Right atrium auricular region (tissue), 2 donors: ENCODE data around the gene VAT1L. TPM values are rescaled to one million over a fixed set of nuclear protein-coding genes. Genes with fewer than 3 reads are reported as not detected.

ENCODE experiments used
- DNase-seq: peaks from one replicate; pipeline ENCODE4 v3.0.0-alpha.2; 2019; ENCODE audit warnings: low spot score
- H3K27ac ChIP-seq, 2 donors: fragments of 200-600 bp; sonication (generic); 1 replicate in 1 of 2; 2 replicates in 1 of 2; pipeline ENCODE4 v1.5.1; 2016 to 2019
- H3K27me3 ChIP-seq, 2 donors: fragments of 200-600 bp; sonication (generic); one replicate each; pipeline versions ENCODE4 v1.5.1 to v1.6.0; 2017 to 2019
- H3K36me3 ChIP-seq: fragments of 200-600 bp; sonication (generic); one replicate; pipeline ENCODE4 v1.5.1; 2016
- H3K4me1 ChIP-seq, 2 donors: fragments of 200-600 bp; sonication (generic); one replicate each; pipeline versions ENCODE4 v1.5.1 to v1.6.0; 2017 to 2019
- H3K4me3 ChIP-seq, 2 donors: fragments of 200-600 bp; sonication (generic); 1 replicate in 1 of 2; 2 replicates in 1 of 2; pipeline ENCODE4 v1.5.1; 2017 to 2019; ENCODE audit warnings: mild to moderate bottlenecking in 1 of 2, moderate library complexity in 1 of 2
- H3K9me3 ChIP-seq, 2 donors: fragments of 200-600 bp; sonication (generic); one replicate each; pipeline ENCODE4 v1.5.1; 2019
- total RNA-seq, 2 donors: library from RNA; depleted of rRNA; stranded (reverse); fragments of >200 nt; gene quantifications; one replicate each; pipeline ENCODE4 v1.1.0, GENCODE V29; 2016
- TF ChIP-seq, protein P1 (sequence below), 2 donors: fragments of 200-600 bp; sonication (generic); IDR thresholded peaks; one replicate each; pipeline ENCODE4 v1.5.1; 2019; ENCODE audit warnings: antibody characterized with exemption in 2 of 2

Gene VAT1L
- total RNA-seq, 2 donors from 2014 or later = 10.3 to 20.6 TPM

DNA sequence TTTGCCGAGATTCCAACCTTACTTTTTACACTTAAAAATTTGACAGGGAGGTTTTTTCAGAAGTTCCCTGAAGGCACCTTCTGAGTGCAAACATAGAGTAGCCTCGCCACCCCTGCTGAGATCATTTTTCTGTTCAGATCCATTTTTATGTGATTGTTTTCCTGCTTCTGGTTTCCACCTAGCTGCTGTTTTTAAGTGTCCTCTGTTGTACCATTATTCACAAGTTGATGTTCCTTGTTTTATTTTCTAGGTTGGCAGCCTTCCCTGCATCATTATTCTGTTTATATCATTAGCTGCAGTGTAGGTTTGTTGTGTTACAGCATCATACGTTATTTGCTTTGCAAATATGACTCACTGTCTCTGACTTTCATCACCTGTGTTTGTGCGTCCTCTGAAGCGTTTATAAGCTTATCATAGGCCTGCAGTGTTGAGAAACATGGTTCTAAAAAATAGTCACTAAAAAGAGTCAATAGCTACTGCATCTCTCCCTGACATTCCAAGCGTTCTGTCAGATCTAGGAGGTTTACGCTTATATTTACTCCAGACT is 117.1 kb downstream of the VAT1L start:
- Histone ChIP-seq H3K27ac (no peak overlapping the region), H3K9me3 (no peaks in the 10 kb centered on the region), H3K27me3 (no peaks in the 10 kb centered on the region), H3K36me3 (no peaks in the 10 kb centered on the region), H3K4me1 (no peaks in the 10 kb centered on the region), H3K4me3 (no peak overlapping the region)
- TF ChIP-seq, protein P1, sequence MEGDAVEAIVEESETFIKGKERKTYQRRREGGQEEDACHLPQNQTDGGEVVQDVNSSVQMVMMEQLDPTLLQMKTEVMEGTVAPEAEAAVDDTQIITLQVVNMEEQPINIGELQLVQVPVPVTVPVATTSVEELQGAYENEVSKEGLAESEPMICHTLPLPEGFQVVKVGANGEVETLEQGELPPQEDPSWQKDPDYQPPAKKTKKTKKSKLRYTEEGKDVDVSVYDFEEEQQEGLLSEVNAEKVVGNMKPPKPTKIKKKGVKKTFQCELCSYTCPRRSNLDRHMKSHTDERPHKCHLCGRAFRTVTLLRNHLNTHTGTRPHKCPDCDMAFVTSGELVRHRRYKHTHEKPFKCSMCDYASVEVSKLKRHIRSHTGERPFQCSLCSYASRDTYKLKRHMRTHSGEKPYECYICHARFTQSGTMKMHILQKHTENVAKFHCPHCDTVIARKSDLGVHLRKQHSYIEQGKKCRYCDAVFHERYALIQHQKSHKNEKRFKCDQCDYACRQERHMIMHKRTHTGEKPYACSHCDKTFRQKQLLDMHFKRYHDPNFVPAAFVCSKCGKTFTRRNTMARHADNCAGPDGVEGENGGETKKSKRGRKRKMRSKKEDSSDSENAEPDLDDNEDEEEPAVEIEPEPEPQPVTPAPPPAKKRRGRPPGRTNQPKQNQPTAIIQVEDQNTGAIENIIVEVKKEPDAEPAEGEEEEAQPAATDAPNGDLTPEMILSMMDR (IDR thresholded peaks at IDR 0.05) = no peak
- DNase-seq = no peak

DNA sequence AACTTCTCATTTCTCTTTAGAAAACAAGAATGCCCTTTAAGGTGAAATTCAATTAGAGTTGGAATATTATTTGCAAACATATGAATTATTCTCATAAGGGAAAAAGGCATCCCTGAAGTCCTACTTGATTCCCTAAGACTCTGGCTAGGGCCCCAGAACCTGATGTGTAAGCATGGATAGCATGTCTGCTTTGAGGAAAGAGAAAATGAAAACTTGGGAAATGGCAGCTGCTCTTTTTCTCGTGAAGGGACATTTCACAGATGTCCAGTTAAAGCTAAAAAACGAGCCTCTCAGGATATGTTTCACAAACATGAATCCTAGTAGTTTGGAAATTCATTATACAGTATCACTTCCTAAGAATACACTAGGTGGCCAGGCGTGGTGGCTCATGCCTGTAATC is 121.7 kb downstream of the VAT1L start:
- DNase-seq = no peak
- Histone ChIP-seq H3K4me3 (no peak overlapping the region), H3K27ac (no peak overlapping the region), H3K27me3 (no peaks in the 10 kb centered on the region), H3K9me3 (no peaks in the 10 kb centered on the region), H3K36me3 (no peaks in the 10 kb centered on the region), H3K4me1 (no peaks in the 10 kb centered on the region)
- TF ChIP-seq, protein P1 (IDR thresholded peaks at IDR 0.05) = no peak

DNA sequence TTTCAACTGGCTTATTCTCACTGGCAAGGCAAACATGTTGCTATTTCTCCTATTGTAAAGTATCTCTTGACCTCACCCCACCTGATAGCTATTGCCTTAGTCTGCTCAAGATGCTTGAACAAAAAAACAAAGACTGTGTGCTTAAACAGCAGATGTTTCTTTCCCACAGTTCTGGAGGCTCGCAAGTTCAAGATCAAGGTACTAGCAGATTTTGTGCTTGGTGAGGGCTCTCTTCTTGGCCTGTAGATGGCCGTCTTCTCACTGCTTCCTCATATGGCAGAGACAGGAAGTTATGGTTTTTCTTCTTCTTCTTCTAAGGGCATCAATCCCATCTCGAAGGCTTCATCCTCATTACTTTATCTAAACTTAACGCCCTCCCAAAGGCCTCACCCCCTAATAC is 124.3 kb downstream of the VAT1L start:
- DNase-seq = no peak
- Histone ChIP-seq H3K9me3 (no peaks in the 10 kb centered on the region), H3K27me3 (no peaks in the 10 kb centered on the region), H3K4me3 (no peak overlapping the region), H3K4me1 (no peaks in the 10 kb centered on the region), H3K27ac (no peak overlapping the region), H3K36me3 (no peaks in the 10 kb centered on the region)
- TF ChIP-seq, protein P1 (IDR thresholded peaks at IDR 0.05) = no peak

DNA sequence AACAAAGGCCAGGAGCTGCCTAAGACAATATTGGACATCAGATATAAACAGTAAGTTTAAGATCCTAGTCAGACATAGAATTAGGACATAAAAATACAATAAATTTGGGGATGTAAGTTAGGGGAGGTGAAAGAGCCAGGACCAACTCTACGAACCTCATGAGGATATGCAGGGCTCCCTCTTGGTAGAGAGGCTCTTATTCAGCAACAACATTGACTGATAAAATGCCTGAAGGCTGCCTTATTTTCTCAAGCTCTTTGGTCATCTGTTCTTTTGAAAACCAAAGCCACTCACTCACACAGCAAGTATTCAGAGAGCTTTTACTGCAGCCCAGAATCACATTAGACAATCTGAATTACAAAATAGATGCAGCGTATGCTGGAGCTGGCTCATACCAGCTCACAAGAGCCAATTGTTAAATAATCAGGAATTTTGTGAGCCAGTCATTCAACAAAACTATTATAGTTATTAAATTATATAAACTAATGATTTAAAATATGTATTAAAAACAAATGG is 125.4 kb downstream of the VAT1L start:
- TF ChIP-seq, protein P1 (IDR thresholded peaks at IDR 0.05) = no peak
- no peaks in the 10 kb centered on the region for H3K9me3 ChIP-seq
- H3K36me3 ChIP-seq = no peaks in the 10 kb centered on the region
- H3K27ac ChIP-seq = no peak overlapping the region
- no peaks in the 10 kb centered on the region for H3K27me3 ChIP-seq
- DNase-seq = no peak
- no peak overlapping the region for H3K4me3 ChIP-seq
- H3K4me1 ChIP-seq = peaks cover 0 to 7% of the 10 kb centered on the region in 2 donors

DNA sequence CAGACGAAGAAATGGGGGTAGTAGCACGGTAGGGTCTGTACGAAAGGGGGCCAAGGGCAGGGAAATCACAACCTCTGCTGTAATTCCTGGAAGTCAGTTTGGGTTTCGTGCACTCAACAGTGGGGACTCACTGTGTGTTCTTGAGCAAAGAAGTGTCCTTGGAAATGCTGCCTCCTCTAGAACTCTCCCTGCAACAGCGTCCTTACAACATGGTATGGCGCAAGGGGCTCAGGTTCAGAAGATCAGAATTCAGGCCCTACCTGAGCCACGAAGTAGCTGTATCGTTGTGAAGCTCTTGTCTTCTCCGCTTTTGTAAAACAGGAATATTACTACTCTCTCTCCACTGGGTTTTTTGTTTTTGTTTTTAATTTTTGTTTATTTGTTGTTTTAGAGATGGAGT is 127.7 kb downstream of the VAT1L start:
- DNase-seq = no peak
- Histone ChIP-seq H3K27ac (no peak overlapping the region), H3K4me3 (no peak overlapping the region), H3K27me3 (no peaks in the 10 kb centered on the region), H3K9me3 (no peaks in the 10 kb centered on the region), H3K36me3 (no peaks in the 10 kb centered on the region), H3K4me1 (peaks cover 0 to 18% of the 10 kb centered on the region in 2 donors)
- TF ChIP-seq, protein P1 (IDR thresholded peaks at IDR 0.05) = no peak

DNA sequence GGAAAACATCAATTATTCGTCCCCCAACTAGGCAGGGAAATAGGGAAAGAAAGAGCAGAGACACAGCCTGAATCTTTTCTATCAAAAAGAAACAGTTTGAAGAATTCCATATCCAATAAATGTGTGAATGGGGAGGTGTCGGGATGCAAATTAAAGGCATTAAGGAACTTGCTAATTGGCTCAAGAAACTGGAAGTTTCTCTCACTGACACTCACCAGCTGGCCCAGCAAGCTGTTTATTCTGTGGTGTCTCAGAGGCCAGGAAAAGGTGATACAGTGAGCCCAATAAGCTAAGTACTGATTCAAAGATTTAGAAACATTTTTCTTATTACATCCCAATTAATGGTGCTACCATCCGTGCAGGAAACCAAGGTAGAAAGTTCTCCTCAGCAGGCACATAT is 129.6 kb downstream of the VAT1L start:
- H3K27me3 ChIP-seq = no peaks in the 10 kb centered on the region
- no peak overlapping the region for H3K27ac ChIP-seq
- TF ChIP-seq, protein P1 (IDR thresholded peaks at IDR 0.05) = no peak
- H3K4me3 ChIP-seq = no peak overlapping the region
- DNase-seq = no peak
- no peaks in the 10 kb centered on the region for H3K9me3 ChIP-seq
- no peaks in the 10 kb centered on the region for H3K36me3 ChIP-seq
- H3K4me1 ChIP-seq = peaks cover 0 to 18% of the 10 kb centered on the region in 2 donors
